Measurements from ENCODE around the gene ING3.

DNA sequence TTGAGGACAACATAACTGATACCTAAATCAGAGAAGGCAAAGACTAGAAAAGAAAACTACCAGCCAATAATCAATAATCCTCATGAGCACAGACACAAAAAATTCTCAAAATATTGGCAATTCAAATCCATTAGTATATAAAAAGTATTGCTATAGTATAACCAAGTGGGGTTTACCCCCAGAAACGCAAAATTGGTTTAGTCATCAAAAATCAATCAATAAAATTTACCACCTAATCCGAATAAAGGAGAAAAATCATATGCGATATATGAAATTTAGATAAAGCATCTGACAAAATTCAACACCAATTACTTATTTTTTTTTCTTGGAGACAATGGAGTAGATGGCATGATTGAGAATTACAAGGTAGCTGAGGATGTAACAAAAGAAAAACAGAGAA is 11.2 kb upstream of the ING3 start:
- TF ChIP-seq, protein P1, sequence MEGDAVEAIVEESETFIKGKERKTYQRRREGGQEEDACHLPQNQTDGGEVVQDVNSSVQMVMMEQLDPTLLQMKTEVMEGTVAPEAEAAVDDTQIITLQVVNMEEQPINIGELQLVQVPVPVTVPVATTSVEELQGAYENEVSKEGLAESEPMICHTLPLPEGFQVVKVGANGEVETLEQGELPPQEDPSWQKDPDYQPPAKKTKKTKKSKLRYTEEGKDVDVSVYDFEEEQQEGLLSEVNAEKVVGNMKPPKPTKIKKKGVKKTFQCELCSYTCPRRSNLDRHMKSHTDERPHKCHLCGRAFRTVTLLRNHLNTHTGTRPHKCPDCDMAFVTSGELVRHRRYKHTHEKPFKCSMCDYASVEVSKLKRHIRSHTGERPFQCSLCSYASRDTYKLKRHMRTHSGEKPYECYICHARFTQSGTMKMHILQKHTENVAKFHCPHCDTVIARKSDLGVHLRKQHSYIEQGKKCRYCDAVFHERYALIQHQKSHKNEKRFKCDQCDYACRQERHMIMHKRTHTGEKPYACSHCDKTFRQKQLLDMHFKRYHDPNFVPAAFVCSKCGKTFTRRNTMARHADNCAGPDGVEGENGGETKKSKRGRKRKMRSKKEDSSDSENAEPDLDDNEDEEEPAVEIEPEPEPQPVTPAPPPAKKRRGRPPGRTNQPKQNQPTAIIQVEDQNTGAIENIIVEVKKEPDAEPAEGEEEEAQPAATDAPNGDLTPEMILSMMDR (IDR thresholded peaks at IDR 0.05) = no peak
- no peak for TF ChIP-seq SIN3A (IDR thresholded peaks at IDR 0.05; ENCODE audit: borderline replicate concordance, insufficient read depth, low read depth, low read length)
- TF ChIP-seq, protein P2, sequence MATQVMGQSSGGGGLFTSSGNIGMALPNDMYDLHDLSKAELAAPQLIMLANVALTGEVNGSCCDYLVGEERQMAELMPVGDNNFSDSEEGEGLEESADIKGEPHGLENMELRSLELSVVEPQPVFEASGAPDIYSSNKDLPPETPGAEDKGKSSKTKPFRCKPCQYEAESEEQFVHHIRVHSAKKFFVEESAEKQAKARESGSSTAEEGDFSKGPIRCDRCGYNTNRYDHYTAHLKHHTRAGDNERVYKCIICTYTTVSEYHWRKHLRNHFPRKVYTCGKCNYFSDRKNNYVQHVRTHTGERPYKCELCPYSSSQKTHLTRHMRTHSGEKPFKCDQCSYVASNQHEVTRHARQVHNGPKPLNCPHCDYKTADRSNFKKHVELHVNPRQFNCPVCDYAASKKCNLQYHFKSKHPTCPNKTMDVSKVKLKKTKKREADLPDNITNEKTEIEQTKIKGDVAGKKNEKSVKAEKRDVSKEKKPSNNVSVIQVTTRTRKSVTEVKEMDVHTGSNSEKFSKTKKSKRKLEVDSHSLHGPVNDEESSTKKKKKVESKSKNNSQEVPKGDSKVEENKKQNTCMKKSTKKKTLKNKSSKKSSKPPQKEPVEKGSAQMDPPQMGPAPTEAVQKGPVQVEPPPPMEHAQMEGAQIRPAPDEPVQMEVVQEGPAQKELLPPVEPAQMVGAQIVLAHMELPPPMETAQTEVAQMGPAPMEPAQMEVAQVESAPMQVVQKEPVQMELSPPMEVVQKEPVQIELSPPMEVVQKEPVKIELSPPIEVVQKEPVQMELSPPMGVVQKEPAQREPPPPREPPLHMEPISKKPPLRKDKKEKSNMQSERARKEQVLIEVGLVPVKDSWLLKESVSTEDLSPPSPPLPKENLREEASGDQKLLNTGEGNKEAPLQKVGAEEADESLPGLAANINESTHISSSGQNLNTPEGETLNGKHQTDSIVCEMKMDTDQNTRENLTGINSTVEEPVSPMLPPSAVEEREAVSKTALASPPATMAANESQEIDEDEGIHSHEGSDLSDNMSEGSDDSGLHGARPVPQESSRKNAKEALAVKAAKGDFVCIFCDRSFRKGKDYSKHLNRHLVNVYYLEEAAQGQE (IDR thresholded peaks at IDR 0.05; ENCODE audit: insufficient read depth in 1 of 2, low read depth in 2 of 2, low read length in 1 of 2) = no peak

All from Panc1 (cell line).